Body of pancreas (tissue), 4 donors: ENCODE results near the gene ITPK1. TPM values are rescaled to one million over a fixed set of nuclear protein-coding genes. Genes with fewer than 3 reads are reported as not detected.

Experiments
- ATAC-seq: fragments of 150-250 bp; one replicate; pipeline ENCODE4 v1.9.1; 2016
- DNase-seq, 4 donors: peaks; one replicate each; pipeline ENCODE4 v3.0.0-alpha.2; 2019
- H3K27ac ChIP-seq, 4 donors: fragments of 200-600 bp; sonication (generic); 1 replicate in 3 of 4; 2 replicates in 1 of 4; pipeline versions ENCODE4 v1.5.1 to v1.6.1; 2016 to 2019; ENCODE audit warnings: mild to moderate bottlenecking in 1 of 4, mixed read lengths in 1 of 4, moderate library complexity in 1 of 4
- H3K27me3 ChIP-seq, 2 donors: fragments of 200-600 bp; sonication (generic); one replicate each; pipeline ENCODE4 v1.6.0; 2016; ENCODE audit warnings: mild to moderate bottlenecking in 1 of 2
- H3K36me3 ChIP-seq, 2 donors: fragments of 200-600 bp; sonication (generic); replicated peaks in 1 of 2; 2 replicates each; pipeline ENCODE4 v1.5.1; 2016; ENCODE audit warnings: low read depth in 2 of 2; ENCODE audit not compliant: insufficient read depth in 1 of 2
- H3K4me1 ChIP-seq: fragments of 200-600 bp; sonication (generic); one replicate; pipeline ENCODE4 v1.6.0; 2016
- H3K4me3 ChIP-seq, 2 donors: fragments of 200-600 bp; sonication (generic); 1 replicate in 1 of 2; 2 replicates in 1 of 2; pipeline ENCODE4 v1.5.1; 2016 to 2019
- H3K9me3 ChIP-seq, 3 donors: fragments of 200-600 bp; sonication (generic); 1 replicate in 2 of 3; 2 replicates in 1 of 3; pipeline ENCODE4 v1.5.1; 2016
- POLR2A ChIP-seq, 3 donors: fragments of 450-650 bp; IDR thresholded peaks; one replicate each; pipeline ENCODE4 v1.6.1; 2016; ENCODE audit warnings: antibody characterized with exemption in 3 of 3, mild to moderate bottlenecking in 2 of 3
- WGBS, 2 donors: methylation state at CpG; one replicate each; pipeline ENCODE4 v1.1.5; 2017; 5-methylcytosine and 5-hydroxymethylcytosine counted together
- intact Hi-C: fragments of 100-400 bp; cut with DNase I; formaldehyde crosslinking; loops from one replicate; pipeline ENCODE4 v1.15.1; 2023
- total RNA-seq, 2 donors: library from RNA; depleted of rRNA; stranded (reverse); fragments of >200 nt; gene quantifications; one replicate each; pipeline ENCODE4 v1.1.0, GENCODE V29; 2016
- TF ChIP-seq, protein P1 (sequence below), 7 experiments: fragments of 450-650 bp in 4 of 7; fragments of 200-600 bp in 3 of 7; sonication (generic) in 3 of 7; IDR thresholded peaks; one replicate each; pipeline ENCODE4 v1.5.1; 2016 to 2019; ENCODE audit warnings: antibody characterized with exemption in 7 of 7

ITPK1 gene
- total RNA-seq, 2 donors from 2014 or later = 30.1 to 32.6 TPM

DNA sequence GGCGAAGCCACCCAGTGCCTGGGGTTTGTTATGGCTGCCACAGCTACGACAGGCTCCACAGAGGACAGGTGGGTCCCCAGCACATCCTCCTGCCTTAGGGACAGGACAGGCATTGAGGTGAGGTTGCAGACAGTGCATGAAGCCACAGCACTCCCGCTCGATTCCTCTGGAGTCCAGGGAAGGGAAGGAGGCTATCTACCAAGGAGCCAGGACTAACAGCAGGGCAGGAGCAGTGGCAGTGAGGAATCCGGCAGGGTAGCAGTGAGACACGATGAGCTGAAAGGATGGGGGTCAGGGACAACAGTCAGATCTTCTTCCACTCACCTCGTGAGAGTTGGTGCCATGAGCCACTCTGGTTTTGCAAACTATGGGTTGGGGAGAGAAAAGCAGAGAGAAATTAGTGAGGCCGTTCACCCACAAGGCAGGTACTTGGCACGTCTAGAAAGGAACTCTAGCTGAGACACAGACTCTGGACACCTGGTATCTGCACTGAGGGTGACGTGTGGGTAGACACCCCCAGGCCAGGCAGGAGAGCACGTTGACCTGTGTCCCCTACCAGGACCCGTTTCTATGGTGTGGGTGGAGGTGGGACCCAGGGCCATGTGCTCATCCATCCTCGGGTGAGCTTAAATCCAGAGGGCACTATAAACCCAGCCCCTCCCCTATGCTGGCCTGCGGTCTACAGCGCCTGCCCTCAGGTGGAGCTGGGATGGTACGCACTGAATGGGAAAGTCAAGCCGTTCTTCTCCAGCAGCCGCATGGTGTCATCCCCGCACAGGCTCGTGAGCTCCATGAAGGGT lies 153.5 kb downstream of the ITPK1 start:
- H3K4me3 ChIP-seq = no peak overlapping the region
- WGBS, 2 donors = 89 to 92% methylated on average over 8 to 20 of the region's 20 CpGs
- peaks cover 21% of the 10 kb centered on the region for H3K4me1 ChIP-seq
- no peak for ATAC-seq
- no peak for DNase-seq
- H3K27me3 ChIP-seq = no peaks in the 10 kb centered on the region
- no peak overlapping the region for H3K27ac ChIP-seq
- peaks cover 0 to 9% of the 10 kb centered on the region in 2 donors for H3K36me3 ChIP-seq
- TF ChIP-seq POLR2A (IDR thresholded peaks at IDR 0.05) = no peak
- TF ChIP-seq, protein P1, sequence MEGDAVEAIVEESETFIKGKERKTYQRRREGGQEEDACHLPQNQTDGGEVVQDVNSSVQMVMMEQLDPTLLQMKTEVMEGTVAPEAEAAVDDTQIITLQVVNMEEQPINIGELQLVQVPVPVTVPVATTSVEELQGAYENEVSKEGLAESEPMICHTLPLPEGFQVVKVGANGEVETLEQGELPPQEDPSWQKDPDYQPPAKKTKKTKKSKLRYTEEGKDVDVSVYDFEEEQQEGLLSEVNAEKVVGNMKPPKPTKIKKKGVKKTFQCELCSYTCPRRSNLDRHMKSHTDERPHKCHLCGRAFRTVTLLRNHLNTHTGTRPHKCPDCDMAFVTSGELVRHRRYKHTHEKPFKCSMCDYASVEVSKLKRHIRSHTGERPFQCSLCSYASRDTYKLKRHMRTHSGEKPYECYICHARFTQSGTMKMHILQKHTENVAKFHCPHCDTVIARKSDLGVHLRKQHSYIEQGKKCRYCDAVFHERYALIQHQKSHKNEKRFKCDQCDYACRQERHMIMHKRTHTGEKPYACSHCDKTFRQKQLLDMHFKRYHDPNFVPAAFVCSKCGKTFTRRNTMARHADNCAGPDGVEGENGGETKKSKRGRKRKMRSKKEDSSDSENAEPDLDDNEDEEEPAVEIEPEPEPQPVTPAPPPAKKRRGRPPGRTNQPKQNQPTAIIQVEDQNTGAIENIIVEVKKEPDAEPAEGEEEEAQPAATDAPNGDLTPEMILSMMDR (IDR thresholded peaks at IDR 0.05) = no peak
- H3K9me3 ChIP-seq = no peaks in the 10 kb centered on the region
- intact Hi-C loops = no loop called here

DNA sequence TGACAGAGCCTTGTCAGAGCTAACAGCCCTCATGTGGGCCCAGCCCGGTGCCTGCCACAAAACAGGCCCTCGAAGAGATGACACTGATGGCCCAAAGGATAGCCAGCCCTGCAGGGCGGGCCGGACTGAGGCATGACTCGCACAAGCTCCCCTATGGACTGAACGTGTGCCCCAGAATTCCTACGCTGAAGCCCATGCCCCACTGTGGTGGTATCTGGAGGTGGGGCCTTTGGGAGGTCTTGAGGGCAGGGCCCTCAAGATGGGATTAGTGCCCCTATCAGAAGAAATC lies 154.2 kb downstream of the ITPK1 start:
- no peak for DNase-seq
- H3K36me3 ChIP-seq = peaks cover 0 to 15% of the 10 kb centered on the region in 2 donors
- no peak overlapping the region for H3K27ac ChIP-seq
- intact Hi-C loops = no loop called here
- WGBS, 2 donors = 91 to 100% methylated on average over 6 to 7 of the region's 7 CpGs
- no peaks in the 10 kb centered on the region for H3K9me3 ChIP-seq
- ATAC-seq = no peak
- H3K27me3 ChIP-seq = no peaks in the 10 kb centered on the region
- H3K4me1 ChIP-seq = peaks cover 21% of the 10 kb centered on the region
- H3K4me3 ChIP-seq = no peak overlapping the region
- TF ChIP-seq POLR2A (IDR thresholded peaks at IDR 0.05) = no peak
- TF ChIP-seq, protein P1 (IDR thresholded peaks at IDR 0.05) = no peak

DNA sequence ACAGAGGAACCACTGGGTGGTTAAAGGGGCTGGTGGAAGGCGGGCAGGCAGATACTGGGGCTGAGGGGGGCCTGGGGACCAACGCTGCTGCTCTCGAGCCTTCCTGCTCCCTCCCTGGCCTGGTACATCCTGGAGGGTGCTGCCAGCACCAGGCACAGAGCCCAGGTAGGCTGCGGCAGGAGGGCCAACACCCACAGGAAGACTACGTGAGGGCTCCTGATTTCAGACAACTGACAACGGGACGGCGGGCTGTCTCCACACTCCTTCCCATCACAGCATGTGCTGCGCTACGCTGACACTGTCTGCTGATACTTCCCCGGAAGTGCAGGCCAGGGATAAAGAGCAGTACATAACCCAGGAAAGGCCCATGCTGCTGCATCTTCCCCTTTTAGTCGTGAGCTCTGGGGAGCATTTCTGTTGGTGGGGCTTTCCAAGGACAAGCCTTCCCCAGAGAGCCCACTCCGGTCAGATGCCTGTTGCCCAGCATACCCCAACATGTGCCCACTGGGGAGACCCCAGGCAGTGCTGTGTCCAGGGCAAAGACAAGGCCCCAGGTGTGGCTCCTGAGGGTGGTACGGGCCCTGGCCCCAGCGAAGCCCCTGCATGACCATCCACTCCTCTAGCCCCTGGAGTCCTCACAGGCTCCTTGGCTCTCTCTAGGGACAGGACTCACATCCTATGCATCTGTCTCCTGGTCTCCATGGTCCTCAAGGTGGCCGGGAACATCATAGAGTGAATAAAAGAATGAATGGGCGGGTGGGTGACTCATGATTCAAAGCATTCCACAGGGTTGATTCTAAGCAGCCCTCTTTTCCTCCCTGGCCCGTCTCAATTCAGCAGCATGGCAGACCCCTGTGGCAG lies 154.8 kb downstream of the ITPK1 start:
- no peaks in the 10 kb centered on the region for H3K9me3 ChIP-seq
- DNase-seq = no peak
- WGBS, 2 donors = 93% methylated on average over 13 to 16 of the region's 18 CpGs
- no peak overlapping the region for H3K27ac ChIP-seq
- peaks cover 0 to 15% of the 10 kb centered on the region in 2 donors for H3K36me3 ChIP-seq
- peaks cover 21% of the 10 kb centered on the region for H3K4me1 ChIP-seq
- no peak for ATAC-seq
- H3K27me3 ChIP-seq = no peaks in the 10 kb centered on the region
- intact Hi-C loops = no loop called here
- TF ChIP-seq POLR2A (IDR thresholded peaks at IDR 0.05) = no peak
- TF ChIP-seq, protein P1 (IDR thresholded peaks at IDR 0.05) = no peak
- no peak overlapping the region for H3K4me3 ChIP-seq

DNA sequence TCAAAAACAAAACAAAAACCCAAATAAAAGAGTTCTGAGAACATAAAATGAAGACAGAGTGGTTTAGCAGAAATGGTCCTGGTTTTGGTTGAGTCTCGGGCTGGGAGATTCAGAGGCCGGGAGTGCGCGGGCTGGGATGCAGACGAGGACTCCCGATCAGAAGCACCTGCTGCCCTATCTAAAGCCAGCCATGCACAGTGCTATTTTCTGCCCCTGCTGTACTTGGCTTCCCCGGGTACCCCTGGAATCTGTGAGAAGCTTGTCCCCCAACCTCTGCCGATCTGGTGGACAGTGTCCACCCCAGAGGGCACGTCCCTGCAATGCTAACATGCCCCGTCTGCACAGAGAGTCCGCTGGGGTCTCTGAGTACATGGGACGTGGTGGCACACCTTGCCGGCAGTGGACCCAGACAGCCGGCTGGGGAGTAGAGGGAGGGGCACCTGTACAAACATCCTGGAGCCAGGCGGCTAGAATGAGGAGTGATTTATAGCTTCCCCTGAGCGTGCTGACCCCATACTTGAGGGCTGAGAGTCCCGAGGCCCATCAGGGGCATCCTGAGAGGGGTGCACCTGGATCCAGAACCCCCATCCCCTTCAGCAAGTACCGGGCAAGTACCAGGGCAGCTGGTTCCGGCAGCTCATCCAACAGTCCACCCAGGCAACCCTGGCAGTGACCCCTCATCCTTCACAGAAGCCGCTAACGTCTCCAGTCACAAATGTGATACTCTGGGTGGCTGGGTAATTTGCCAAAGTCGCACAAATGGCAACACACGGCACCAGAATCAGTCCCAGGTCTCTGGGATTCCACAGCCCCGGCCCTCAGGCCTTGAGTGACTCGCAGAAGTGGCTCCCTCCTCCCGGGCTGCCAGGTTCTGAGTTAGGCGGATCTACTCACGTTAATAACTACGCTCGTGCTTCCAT lies 155.7 kb downstream of the ITPK1 start:
- ATAC-seq = no peak
- no peak overlapping the region for H3K27ac ChIP-seq
- 83 to 88% methylated on average over 18 to 30 of the region's 30 CpGs for WGBS, 2 donors

More for the DNA sequence above, 155.7 kb downstream of the ITPK1 start:
- peaks cover 17% of the 10 kb centered on the region for H3K4me1 ChIP-seq
- peaks cover 0 to 15% of the 10 kb centered on the region in 2 donors for H3K36me3 ChIP-seq
- no peak overlapping the region for H3K4me3 ChIP-seq
- no peak for TF ChIP-seq POLR2A (IDR thresholded peaks at IDR 0.05)
- TF ChIP-seq, protein P1 (IDR thresholded peaks at IDR 0.05) = no peak
- DNase-seq = no peak
- H3K9me3 ChIP-seq = no peaks in the 10 kb centered on the region
- no peaks in the 10 kb centered on the region for H3K27me3 ChIP-seq
- intact Hi-C loops = loop anchor here (10.0 kb wide), 1 partner anchor 185 kb away; no protein-coding TSS in a partner anchor
